ENCODE results near the gene TEX54. TPM values are rescaled to one million over a fixed set of nuclear protein-coding genes. Genes with fewer than 3 reads are reported as not detected.
A peak's percentile ranks its signal among the peaks of the same experiment; 100 is the strongest.

Gene TEX54
- total RNA-seq, 2 experiments from 2014 or later = 0.48 TPM; not detected in 1

- no peaks in the 10 kb centered on the region for H3K9me3 Mint-ChIP-seq
- H3K4me3 Mint-ChIP-seq = peak within 1 kb of the TSS; percentile 87
- peaks cover 71% of the 10 kb centered on the region for H3K36me3 Mint-ChIP-seq (ENCODE audit: low read depth)
- H3K27me3 Mint-ChIP-seq = no peaks in the 10 kb centered on the region
- ChIA-PET CTCF (interaction anchor here (0.9 to 9.0 kb wide), 2 partner anchors 9 to 19 kb away, joined by 4 to 170 read pairs; partner anchors contain the start of gene TAF6L), POLR2A (interaction anchor here (1.3 kb wide), 1 partner anchor 50 kb away, joined by 4 read pairs; no protein-coding TSS in a partner anchor)
- peaks cover 48% of the 10 kb centered on the region for H3K4me1 Mint-ChIP-seq
- peak within 1 kb of the TSS; percentile 88 for H3K27ac Mint-ChIP-seq
- peak; percentile 92 for DNase-seq
Measured at GRCh38 chr11:62791501-62792201, 41.0 kb downstream of the TEX54 start, which contains the start of gene TMEM223. Gene TMEM223, minus strand, starts transcription at chr11:62792006. Its CDS starts 12 bp downstream, at chr11:62791994.

DNA sequence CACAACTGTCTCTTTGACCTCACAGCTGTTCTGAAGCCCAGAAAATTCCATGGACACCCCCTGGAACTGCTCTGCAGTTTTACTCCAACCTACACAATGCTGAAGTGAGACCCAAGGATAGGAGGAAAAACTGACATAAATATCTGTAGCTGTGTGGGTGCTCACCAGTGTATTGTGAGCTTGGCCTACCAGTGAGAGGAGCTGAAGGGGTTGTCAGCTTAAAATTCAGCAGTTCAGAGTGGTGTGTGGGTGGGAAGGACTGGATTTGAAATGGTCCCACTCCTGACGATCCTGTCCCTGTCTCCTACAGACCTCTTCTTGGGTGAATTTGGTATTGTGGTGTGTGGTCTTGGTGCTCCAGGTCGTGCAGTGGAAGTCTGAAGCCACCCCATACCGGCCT lies 43.1 kb downstream of the TEX54 start:
- H3K9me3 Mint-ChIP-seq = no peaks in the 10 kb centered on the region
- peaks cover 56% of the 10 kb centered on the region for H3K36me3 Mint-ChIP-seq (ENCODE audit: low read depth)
- DNase-seq = no peak
- H3K27me3 Mint-ChIP-seq = no peaks in the 10 kb centered on the region
- ChIA-PET CTCF (interaction anchor here (0.5 to 9.0 kb wide), 6 partner anchors 9 to 449 kb away, joined by 3 to 170 read pairs (median 3); partner anchors contain the start of genes POLR2G, SLC3A2 and TAF6L), POLR2A (interaction anchor here (0.7 to 1.4 kb wide), 2 partner anchors 30 to 51 kb away, joined by 3 to 5 read pairs; no protein-coding TSS in a partner anchor)
- H3K4me1 Mint-ChIP-seq = peaks cover 54% of the 10 kb centered on the region
- peak overlapping the region; percentile 95 for H3K4me3 Mint-ChIP-seq
- peak overlapping the region; percentile 97 for H3K27ac Mint-ChIP-seq

GRCh38 chr11:62788991-62789390 lies 43.6 kb downstream of the TEX54 start:
- Mint-ChIP-seq H3K36me3 (ENCODE audit: low read depth) (peaks cover 50% of the 10 kb centered on the region), H3K27ac (peak overlapping the region; percentile 97)

DNA sequence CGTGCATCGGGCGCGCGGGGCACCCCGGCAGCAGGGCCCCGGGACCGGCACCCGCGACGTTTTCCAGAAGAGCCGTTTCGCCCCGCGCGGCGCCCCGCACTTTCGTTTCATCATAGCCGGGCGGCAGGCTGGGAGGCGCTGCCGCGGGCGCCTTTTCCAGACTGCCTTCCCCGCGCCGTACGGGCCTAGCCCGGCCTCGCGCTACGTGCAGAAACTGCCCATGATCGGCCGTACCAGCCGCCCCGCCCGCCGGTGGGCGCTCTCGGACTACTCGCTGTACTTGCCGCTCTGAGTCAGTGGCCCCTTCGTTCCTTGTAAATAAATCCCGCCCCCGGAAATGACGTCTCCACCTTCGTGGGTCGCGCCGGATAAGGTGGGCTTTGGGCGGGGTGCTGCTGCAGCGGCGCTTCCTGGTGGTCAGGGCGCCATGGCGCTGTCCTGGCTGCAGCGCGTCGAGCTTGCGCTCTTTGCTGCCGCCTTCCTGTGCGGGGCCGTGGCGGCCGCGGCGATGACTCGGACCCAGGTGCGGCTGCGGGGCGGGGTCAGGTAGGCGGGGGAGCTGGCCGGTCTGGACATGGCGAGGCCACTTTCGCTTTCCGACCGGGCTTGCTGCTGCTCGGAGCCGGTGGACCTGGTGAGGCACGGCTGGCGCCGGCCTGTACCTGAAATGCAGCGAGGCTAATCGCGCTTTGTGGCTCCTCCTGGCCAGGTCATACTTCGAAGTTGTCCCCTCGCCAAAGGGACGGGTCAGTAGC lies 45.5 kb downstream of the TEX54 start, which contains the start of gene TMEM179B:
TSS of gene TMEM179B (plus strand) at position 398 of the 755 bp plus-strand sequence. CDS start at position 428, 30 bp downstream.
- Mint-ChIP-seq H3K4me1 (peaks cover 46% of the 10 kb centered on the region), H3K4me3 (peak within 1 kb of the TSS; percentile 95), H3K27ac (peak within 1 kb of the TSS; percentile 97), H3K36me3 (ENCODE audit: low read depth) (peaks cover 46% of the 10 kb centered on the region), H3K27me3 (no peaks in the 10 kb centered on the region), H3K9me3 (no peaks in the 10 kb centered on the region)
- CTCF ChIA-PET = interaction anchor here (0.6 to 9.0 kb wide), 62 partner anchors 9 to 952 kb away, joined by 3 to 170 read pairs (median 5); partner anchors contain the start of genes BSCL2, EEF1G, GANAB and GNG3
- peak; percentile 99 for DNase-seq
- POLR2A ChIA-PET = interaction anchor here (1.6 to 2.5 kb wide), 2 partner anchors 33 to 54 kb away, joined by 6 to 24 read pairs; partner anchors contain the start of gene ZBTB3

More at GRCh38 chr11:62788991-62789390, 43.6 kb downstream of the TEX54 start:
- Mint-ChIP-seq H3K4me3 (peak overlapping the region; percentile 95), H3K27me3 (no peaks in the 10 kb centered on the region), H3K9me3 (no peaks in the 10 kb centered on the region), H3K4me1 (peaks cover 52% of the 10 kb centered on the region)
- POLR2A ChIA-PET = interaction anchor here (0.7 to 1.4 kb wide), 2 partner anchors 30 to 52 kb away, joined by 3 to 5 read pairs; no protein-coding TSS in a partner anchor
- CTCF ChIA-PET = interaction anchor here (0.5 to 9.0 kb wide), 6 partner anchors 9 to 448 kb away, joined by 3 to 170 read pairs (median 4); partner anchors contain the start of genes BSCL2, GNG3, POLR2G and TAF6L
- DNase-seq = no peak

- POLR2A ChIA-PET = interaction anchor here (0.6 to 2.5 kb wide), 4 partner anchors 33 to 195 kb away, joined by 3 to 24 read pairs (median 6); partner anchors contain the start of genes STX5, TUT1 and ZBTB3
- peaks cover 42% of the 10 kb centered on the region for H3K4me1 Mint-ChIP-seq
- peak overlapping the region; percentile 78 for H3K4me3 Mint-ChIP-seq
- H3K27ac Mint-ChIP-seq = peak overlapping the region; percentile 93
- no peaks in the 10 kb centered on the region for H3K9me3 Mint-ChIP-seq
- CTCF ChIA-PET = interaction anchor here (0.6 to 9.0 kb wide), 52 partner anchors 9 to 951 kb away, joined by 3 to 170 read pairs (median 6); partner anchors contain the start of genes BSCL2, GANAB, GNG3 and HNRNPUL2
- DNase-seq = peak; percentile 87
- no peaks in the 10 kb centered on the region for H3K27me3 Mint-ChIP-seq
- H3K36me3 Mint-ChIP-seq (ENCODE audit: low read depth) = peaks cover 43% of the 10 kb centered on the region
Measured at GRCh38 chr11:62786318-62787004, 46.2 kb downstream of the TEX54 start.

DNA sequence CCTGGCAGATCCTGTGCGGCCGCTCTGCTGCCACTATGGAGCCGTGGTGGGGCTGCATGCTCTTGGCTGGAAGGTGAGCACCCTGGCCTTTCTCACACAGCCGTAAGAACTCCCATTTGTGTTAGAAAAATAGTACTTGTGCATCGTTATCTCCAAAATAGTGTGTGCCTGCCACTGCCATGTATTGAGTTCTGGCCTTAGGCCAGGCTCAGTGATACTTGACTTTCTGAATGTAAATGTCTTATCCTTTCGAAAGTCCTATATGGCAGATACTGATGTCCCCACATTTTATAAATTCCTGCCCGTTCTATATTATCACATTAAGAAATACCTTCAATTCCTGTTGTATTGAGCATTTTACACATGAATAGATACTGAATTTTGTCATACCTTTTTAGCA lies 49.9 kb downstream of the TEX54 start:
- H3K9me3 Mint-ChIP-seq = no peaks in the 10 kb centered on the region
- no peak overlapping the region for H3K4me3 Mint-ChIP-seq
- H3K36me3 Mint-ChIP-seq (ENCODE audit: low read depth) = peaks cover 23% of the 10 kb centered on the region
- H3K27me3 Mint-ChIP-seq = no peaks in the 10 kb centered on the region
- ChIA-PET CTCF (no interaction called here), POLR2A (no interaction called here)
- DNase-seq = no peak
- no peak overlapping the region for H3K27ac Mint-ChIP-seq
- peaks cover 11% of the 10 kb centered on the region for H3K4me1 Mint-ChIP-seq

Small RNA genes lying within 50 kb of the gene (microRNA-seq; reads per million reads assigned to microRNA genes)
- gene MIR6514 (ENCODE audit: borderline microRNAs expressed, borderline replicate concordance) (2.1 reads per million, percentile 5 among the genes with 10 or more reads in this experiment), gene MIR6748 (ENCODE audit: borderline microRNAs expressed, borderline replicate concordance) (not detected)

Other genes with a start within 250 kb of the TEX54 start
- 10 to 100 TPM; 24.1 to 26.0 TPM for gene TUT1, start 241.3 kb downstream of the TEX54 start, total RNA-seq
- gene MTA2, start 231.0 kb downstream of the TEX54 start, total RNA-seq = 100 to 1,000 TPM; 270 to 299 TPM
- 100 to 1,000 TPM; 137 to 144 TPM for gene EML3, start 220.1 kb downstream of the TEX54 start, total RNA-seq
- gene ROM1, start 219.6 kb downstream of the TEX54 start, total RNA-seq = 1 to 10 TPM; 1.0 to 1.3 TPM
- gene B3GAT3, start 210.9 kb downstream of the TEX54 start, total RNA-seq = 10 to 100 TPM; 63.4 to 71.1 TPM
- 100 to 1,000 TPM; 290 to 291 TPM for gene GANAB, start 186.2 kb downstream of the TEX54 start, total RNA-seq
- gene INTS5, start 179.5 kb downstream of the TEX54 start, total RNA-seq = 10 to 100 TPM; 26.3 to 27.6 TPM
- 10 to 100 TPM; 86.0 to 93.9 TPM for gene C11orf98, start 167.6 kb downstream of the TEX54 start, total RNA-seq
- gene CSKMT, start 167.5 kb downstream of the TEX54 start, total RNA-seq = 10 to 100 TPM; 11.0 to 18.2 TPM
- 1 to 10 TPM; 6.7 to 7.4 TPM for gene UQCC3, start 161.2 kb downstream of the TEX54 start, total RNA-seq
- 10 to 100 TPM; 19.5 to 21.3 TPM for gene LBHD1, start 160.6 kb downstream of the TEX54 start, total RNA-seq
- 100 to 1,000 TPM; 126 to 146 TPM for gene UBXN1, start 153.8 kb downstream of the TEX54 start, total RNA-seq
- gene LRRN4CL, start 143.3 kb downstream of the TEX54 start, total RNA-seq = under 1 TPM; 0.17 to 0.40 TPM
- 10 to 100 TPM; 28.3 to 41.0 TPM for gene BSCL2, start 125.4 kb downstream of the TEX54 start, total RNA-seq
- not detected for gene GNG3, start 125.2 kb downstream of the TEX54 start, total RNA-seq
- gene HNRNPUL2, start 105.4 kb downstream of the TEX54 start, total RNA-seq = 10 to 100 TPM; 67.9 to 69.0 TPM
- gene TTC9C, start 104.4 kb downstream of the TEX54 start, total RNA-seq = 10 to 100 TPM; 51.1 to 59.9 TPM
- 10 to 100 TPM; 14.3 to 18.5 TPM for gene ZBTB3, start 78.7 kb downstream of the TEX54 start, total RNA-seq
- gene POLR2G, start 71.3 kb downstream of the TEX54 start, total RNA-seq = 10 to 100 TPM; 87.2 to 99.8 TPM
- gene TAF6L, start 61.4 kb downstream of the TEX54 start, total RNA-seq = 10 to 100 TPM; 17.7 to 19.4 TPM
- 10 to 100 TPM; 46.8 to 55.9 TPM for gene TMEM179B, start 45.4 kb downstream of the TEX54 start, total RNA-seq
- gene TMEM223, start 40.8 kb downstream of the TEX54 start, total RNA-seq = 10 to 100 TPM; 17.9 to 19.4 TPM
- 100 to 1,000 TPM; 110 to 121 TPM for gene NXF1, start 27.4 kb downstream of the TEX54 start, total RNA-seq
- 10 to 100 TPM; 34.1 to 41.0 TPM for gene STX5, start 790 bp downstream of the TEX54 start, total RNA-seq
- 10 to 100 TPM; 53.8 to 60.4 TPM for gene WDR74, start 6.7 kb upstream of the TEX54 start, total RNA-seq
- gene SLC3A2, start 48.1 kb upstream of the TEX54 start, total RNA-seq = 100 to 1,000 TPM; 153 to 157 TPM
- not detected for gene CHRM1, start 88.5 kb upstream of the TEX54 start, total RNA-seq
- gene SLC22A6, start 152.1 kb upstream of the TEX54 start, total RNA-seq = not detected
- not detected for gene SLC22A8, start 183.0 kb upstream of the TEX54 start, total RNA-seq